Suppressor macrophage treated with lipopolysaccharide for 1 hour (primary cell): Measurements from ENCODE around the gene ZNF532.
A peak's percentile ranks its signal among the peaks of the same experiment; 100 is the strongest.
"Not testable (repeated sequence)": the region's sequence is repeated elsewhere in the genome, so short reads cannot be mapped to it uniquely, and the experiment has no call there.

Source experiments
- DNase-seq, 3 donors: peaks; one replicate each; pipeline ENCODE4 v3.0.0-alpha.2; 2020 to 2022

ZNF532 gene

DNA sequence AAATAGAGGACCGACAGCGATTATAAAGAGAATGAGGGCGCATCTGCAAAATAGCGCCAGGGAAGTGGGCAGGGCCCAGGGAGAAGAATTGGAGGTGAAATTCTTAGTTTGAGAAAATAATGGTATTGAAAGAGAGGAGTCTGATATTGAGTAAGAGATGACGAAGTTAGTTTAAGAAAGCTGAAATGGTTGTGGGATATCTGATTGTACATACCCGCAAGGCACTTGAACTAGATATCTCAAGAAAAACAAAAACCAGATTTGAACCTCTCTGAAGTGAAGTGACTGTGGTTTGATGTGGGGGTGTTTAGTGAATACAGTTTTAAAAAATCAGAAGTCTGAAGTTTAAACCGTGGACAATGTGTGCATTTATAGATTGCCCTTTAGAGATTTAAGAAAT is 38.9 kb downstream of the ZNF532 start:
- DNase-seq: no peak

GRCh38 chr18:58905777-58906428 is 41.2 kb downstream of the ZNF532 start:
- DNase-seq: no peak

DNA sequence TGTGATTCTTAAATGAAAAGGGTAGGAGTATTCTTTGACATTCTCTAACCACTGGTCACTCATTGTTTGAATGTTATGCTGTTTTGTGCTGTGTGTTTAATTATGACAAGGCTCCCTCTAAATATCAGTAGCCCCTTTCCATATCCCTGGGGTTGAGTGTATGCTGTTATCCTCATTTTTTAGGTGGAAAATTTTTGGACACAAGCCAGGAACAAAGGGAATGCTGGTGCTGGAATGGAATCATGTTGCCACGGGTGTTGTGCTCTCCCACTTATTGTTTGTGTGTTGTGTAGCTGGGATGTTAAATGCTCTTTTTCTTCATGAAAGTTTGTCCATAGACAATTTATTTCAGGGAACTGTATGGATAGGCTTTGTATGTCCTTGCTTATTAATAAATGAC is 43.3 kb downstream of the ZNF532 start:
- DNase-seq: no peak

DNA sequence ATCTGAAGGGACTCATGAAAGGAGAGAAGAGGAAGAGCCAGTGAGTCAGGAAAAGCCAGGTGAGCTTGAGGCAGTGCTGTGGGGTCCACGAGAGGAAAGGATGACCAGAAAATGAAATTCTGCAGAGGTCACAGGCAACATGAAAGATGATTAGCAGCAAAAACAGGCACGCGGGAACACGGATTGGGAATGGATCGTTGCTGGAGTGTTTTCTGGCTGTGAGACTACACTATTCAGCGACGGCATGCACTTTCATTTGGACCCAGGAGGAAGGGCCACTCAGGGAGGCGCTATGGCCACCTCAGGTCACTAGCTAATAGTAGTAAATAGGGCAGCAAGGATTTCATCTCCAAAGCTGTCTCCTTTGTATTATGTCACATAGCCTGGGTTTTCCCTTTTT is 44.8 kb downstream of the ZNF532 start:
- no peak for DNase-seq

DNA sequence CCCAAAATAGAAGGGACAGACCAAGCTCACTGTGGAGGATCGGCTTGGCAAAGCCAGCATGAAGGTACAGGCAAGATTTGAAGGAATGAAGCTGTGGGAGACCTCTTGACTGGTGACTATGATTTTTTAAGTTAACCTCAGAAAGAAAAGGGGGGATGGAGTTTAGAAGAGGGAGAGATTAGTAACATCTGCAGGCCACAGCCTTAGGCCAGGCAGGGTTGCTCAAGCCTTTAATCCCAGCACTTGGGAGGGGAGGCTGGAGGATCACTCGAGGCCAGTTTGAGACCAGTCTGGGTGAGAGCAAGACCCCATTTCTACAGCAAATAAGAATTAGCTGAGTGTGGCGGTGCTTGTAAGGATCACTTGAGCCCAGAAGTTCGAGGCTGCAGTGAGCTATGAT is 46.6 kb downstream of the ZNF532 start:
- no peak for DNase-seq

- no peak for DNase-seq
Measured at GRCh38 chr18:58911766-58912165, 47.1 kb downstream of the ZNF532 start.

GRCh38 chr18:58915006-58915799 is 50.5 kb downstream of the ZNF532 start:
- DNase-seq: no peak

- no peak for DNase-seq
Measured at GRCh38 chr18:58915995-58916394, 51.3 kb downstream of the ZNF532 start.

- DNase-seq: not testable (repeated sequence)
Measured at GRCh38 chr18:58919934-58920333, 55.3 kb downstream of the ZNF532 start.

- no peak for DNase-seq
Measured at GRCh38 chr18:58922995-58923394, 58.3 kb downstream of the ZNF532 start.

GRCh38 chr18:58924473-58924872 is 59.8 kb downstream of the ZNF532 start:
- no peak for DNase-seq

DNA sequence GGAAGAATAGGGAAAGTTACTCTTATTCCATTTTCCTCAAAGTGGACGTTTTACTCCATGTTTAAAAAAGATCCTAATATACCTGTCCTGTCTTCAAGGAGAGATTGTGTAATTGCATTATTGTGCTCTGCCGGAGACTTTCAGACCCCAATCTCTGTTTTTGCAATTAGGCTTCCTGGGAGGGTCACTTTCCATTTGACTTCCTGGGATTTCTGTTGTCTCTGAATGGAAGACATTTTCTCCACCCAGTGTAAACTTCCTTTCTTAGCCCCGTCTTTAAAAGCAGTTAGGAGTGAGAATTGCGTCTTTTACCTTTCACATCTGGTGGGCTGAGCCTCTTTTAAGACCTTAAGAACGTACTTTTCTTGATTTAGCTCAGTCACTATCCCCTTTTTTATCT is 63.0 kb downstream of the ZNF532 start:
- DNase-seq: no peak

DNA sequence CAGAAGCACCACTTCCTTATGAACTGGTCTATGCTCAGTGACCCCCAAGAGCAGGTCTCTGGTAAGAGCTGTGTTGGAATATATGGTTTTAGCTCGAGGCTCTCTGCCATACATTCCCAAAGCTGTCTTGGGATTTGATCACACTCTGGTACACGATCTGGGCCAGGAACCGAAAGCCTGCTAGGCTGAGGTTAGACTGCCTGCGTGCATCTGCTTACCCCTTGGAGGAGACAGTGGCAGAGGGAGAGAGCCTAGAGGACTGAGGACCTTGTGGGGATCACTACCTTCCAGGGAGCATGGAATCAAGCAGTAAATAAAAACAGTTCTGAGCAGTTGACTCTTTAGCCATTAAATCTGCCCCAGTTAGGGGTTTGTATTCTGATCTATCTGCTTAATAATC is 63.7 kb downstream of the ZNF532 start:
- no peak for DNase-seq

- DNase-seq: no peak
Measured at GRCh38 chr18:58929206-58929605, 64.5 kb downstream of the ZNF532 start.

DNA sequence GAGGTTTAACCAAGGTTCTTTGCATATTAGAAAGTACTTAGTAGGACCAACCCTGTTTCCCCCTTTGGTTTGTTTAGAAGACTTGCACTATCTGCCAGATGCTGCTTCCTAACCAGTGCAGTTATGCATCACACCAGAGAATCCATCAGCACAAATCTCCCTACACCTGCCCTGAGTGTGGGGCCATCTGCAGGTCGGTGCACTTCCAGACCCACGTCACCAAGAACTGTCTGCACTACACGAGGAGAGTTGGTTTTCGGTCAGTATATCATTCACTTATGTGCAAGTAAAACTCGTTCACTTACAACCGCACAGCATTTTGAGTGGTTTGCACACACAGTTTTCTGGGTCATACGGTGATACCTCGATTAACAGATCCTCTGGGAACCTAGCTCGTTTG is 69.7 kb downstream of the ZNF532 start:
- DNase-seq: no peak

GRCh38 chr18:58934933-58935577 is 70.4 kb downstream of the ZNF532 start:
- DNase-seq: no peak

GRCh38 chr18:58937071-58937886 is 72.6 kb downstream of the ZNF532 start:
- peak; percentile 68 to 89 (median 86) for DNase-seq

DNA sequence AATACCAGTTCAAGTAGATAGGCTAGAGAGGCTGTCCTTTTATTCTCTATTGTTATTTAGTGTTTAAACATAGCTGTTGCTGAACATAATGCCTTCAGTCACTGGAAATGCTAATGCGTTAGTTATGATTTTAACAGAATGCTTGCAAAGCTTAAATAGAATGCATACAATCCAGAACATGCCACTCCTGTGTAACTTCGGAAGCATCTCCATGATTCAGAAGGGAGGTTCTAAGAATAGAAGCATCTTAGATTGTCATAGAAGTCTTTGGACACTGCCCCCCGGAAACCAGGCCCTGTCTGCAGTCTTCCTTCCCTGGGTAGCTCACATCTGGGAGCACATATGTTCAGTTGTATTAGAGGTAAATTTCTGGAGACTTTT is 73.2 kb downstream of the ZNF532 start:
- DNase-seq: no peak

- DNase-seq: no peak
Measured at GRCh38 chr18:58941426-58942099, 76.9 kb downstream of the ZNF532 start.

DNA sequence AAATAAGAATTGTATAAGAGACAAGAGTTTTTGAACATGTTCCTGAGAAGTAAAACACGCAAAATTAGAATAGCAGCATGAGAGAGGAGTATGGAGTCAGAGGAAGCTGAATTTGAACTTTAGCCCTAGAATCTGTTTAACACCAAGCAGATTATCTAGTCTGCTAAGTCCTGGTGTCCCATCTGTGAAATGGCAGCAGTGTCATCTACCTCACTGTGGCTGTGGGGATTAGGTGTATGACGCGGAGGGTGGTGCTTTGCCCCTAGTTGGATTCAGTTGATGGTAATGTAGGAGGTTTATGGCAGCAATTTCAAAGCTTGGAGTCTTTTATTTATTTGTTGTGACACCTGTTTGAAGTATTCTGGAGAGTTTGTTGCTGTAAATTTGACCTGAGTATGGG is 79.2 kb downstream of the ZNF532 start:
- no peak for DNase-seq

DNA sequence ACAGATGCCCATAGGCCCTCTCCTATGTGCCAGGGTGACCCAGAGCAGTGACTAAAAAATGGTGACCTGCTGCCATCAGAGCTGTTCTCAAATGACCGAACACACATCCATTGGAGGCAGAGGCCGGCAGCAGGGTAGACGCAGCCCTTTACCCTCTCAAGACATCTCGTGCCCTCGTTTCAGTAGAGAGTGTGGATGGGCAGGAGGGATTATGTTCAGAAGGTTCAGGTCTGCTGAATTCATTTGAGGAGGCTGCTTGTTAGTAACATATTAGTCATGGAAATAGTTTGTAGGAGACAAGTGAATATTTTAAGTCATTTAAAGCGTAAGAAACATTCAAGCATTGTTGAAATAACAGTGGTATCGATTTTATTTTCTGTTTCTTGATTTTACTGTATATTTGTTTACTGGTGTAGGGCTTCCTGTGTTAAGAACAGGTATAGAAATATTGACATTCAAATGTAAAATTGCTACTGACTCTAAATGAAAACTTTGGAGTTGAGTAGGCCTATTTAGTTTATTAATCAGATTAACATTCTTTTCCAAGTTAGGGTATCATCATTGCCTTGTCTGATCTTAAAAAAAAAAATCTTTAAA is 82.6 kb downstream of the ZNF532 start:
- DNase-seq: no peak

GRCh38 chr18:58949031-58949430 is 84.4 kb downstream of the ZNF532 start:
- DNase-seq: no peak
